GM12878 (cell line): Measurements from ENCODE around the gene NT5C3B.

Experiments used
- CBFB ChIP-seq: IDR thresholded peaks from 2 replicates; pipeline ENCODE4 v1.6.1; 2016; ENCODE audit warnings: antibody characterized with exemption, low read depth
- CTCF ChIP-seq, 3 experiments: IDR thresholded peaks in 2 of 3; conservative IDR thresholded peaks in 1 of 3; 2 replicates each; pipeline ENCODE4 v1.5.1; 2011; ENCODE audit warnings: low read depth in 3 of 3, low read length in 3 of 3, mild to moderate bottlenecking in 3 of 3, control low read depth in 2 of 3, moderate library complexity in 2 of 3, inconsistent platforms in 1 of 3, mixed read lengths in 1 of 3; ENCODE audit not compliant: control insufficient read depth in 2 of 3, insufficient read depth in 1 of 3; ENCODE audit errors: extremely low read depth in 1 of 3
- HDAC2 ChIP-seq: fragments of 200-600 bp; sonication (generic); IDR thresholded peaks from 2 replicates; pipeline ENCODE4 v1.6.1; 2017
- MAX ChIP-seq: IDR thresholded peaks from 2 replicates; pipeline ENCODE4 v1.6.1; 2012; ENCODE audit warnings: low read depth, low read length, improper control_type of control experiment
- PBX3 ChIP-seq: IDR thresholded peaks from 2 replicates; pipeline ENCODE4 v1.6.1; 2011; ENCODE audit warnings: mild to moderate bottlenecking, low read depth, low read length, moderate library complexity; ENCODE audit not compliant: insufficient replicate concordance
- POLR2AphosphoS5 ChIP-seq: IDR thresholded peaks from 2 replicates; pipeline ENCODE4 v1.6.1; 2011; ENCODE audit warnings: mild to moderate bottlenecking, low read length, inconsistent platforms
- RAD21 ChIP-seq: IDR thresholded peaks from 2 replicates; pipeline ENCODE4 v1.6.1; 2011; ENCODE audit warnings: mild to moderate bottlenecking, low read depth, low read length, moderate library complexity; ENCODE audit not compliant: insufficient read depth
- RFX5 ChIP-seq: IDR thresholded peaks from 2 replicates; pipeline ENCODE4 v1.6.1; 2011; ENCODE audit warnings: low read depth, low read length, improper control_type of control experiment
- SMAD1 ChIP-seq: fragments of 450-650 bp; IDR thresholded peaks from 2 replicates; pipeline ENCODE4 v1.6.1; 2018; ENCODE audit warnings: mild to moderate bottlenecking, low read depth; ENCODE audit not compliant: partially characterized antibody
- SP1 ChIP-seq: IDR thresholded peaks from one replicate; pipeline ENCODE4 v1.6.1; 2011; ENCODE audit warnings: low read depth, low read length
- USF2 ChIP-seq: IDR thresholded peaks from 2 replicates; pipeline ENCODE4 v1.6.1; 2011; ENCODE audit warnings: low read depth, low read length, improper control_type of control experiment, borderline replicate concordance

- no peak for TF ChIP-seq CBFB
- no peak for TF ChIP-seq CTCF (IDR thresholded peaks at IDR 0.05 in 2 of 3, conservative IDR thresholded peaks at IDR 0.05 in 1 of 3; ENCODE audit: control insufficient read depth in 2 of 3, extremely low read depth in 1 of 3, insufficient read depth in 1 of 3, low read depth in 3 of 3, low read length in 3 of 3)
- TF ChIP-seq PBX3, result no peak
- TF ChIP-seq SMAD1, result no peak
- no peak for TF ChIP-seq SP1
- no peak for TF ChIP-seq USF2
- TF ChIP-seq MAX, result no peak
- TF ChIP-seq HDAC2, result no peak
- TF ChIP-seq RAD21, result no peak
- TF ChIP-seq POLR2AphosphoS5, result no peak
- TF ChIP-seq RFX5, result no peak
These were observed 25.1 kb downstream of the NT5C3B start for GRCh38 chr17:41810659-41811548.
